ENCODE measurements around the gene ANKRD24. TPM values are rescaled to one million over a fixed set of nuclear protein-coding genes. Genes with fewer than 3 reads are reported as not detected.
"Not testable (repeated sequence)": the region's sequence is repeated elsewhere in the genome, so short reads cannot be mapped to it uniquely, and the experiment has no call there.

ANKRD24 gene
- total and polyA plus RNA-seq, 4 donors: 0.68 to 2.4 (median 1.3) TPM

DNA sequence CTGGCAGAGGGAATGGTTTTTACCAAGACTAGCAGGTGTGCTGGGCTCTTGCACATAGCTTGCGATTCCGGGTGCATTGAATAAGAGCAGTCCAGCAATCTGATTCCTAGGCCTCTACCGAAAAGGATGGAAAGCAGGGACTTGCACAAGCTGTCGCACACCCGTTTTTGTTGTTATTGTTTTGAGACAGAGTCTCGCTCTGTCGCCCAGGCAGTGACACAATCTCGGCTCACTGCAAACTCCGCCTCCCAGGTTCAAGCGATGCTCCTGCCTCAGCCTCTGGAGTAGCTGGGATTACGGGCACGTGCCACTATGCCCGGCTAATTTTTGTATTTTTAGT lies 52.3 kb downstream of the ANKRD24 start:
- no peak for ATAC-seq (ENCODE audit: insufficient read depth, low FRiP score)
- Histone ChIP-seq H3K36me3 (ENCODE audit: control insufficient read depth in 4 of 4, insufficient read depth in 4 of 4, low read length in 4 of 4) (no peaks in the 10 kb centered on the region), H3K9me3 (ENCODE audit: control insufficient read depth in 4 of 4, insufficient read depth in 3 of 4, low read length in 3 of 4) (peaks cover 0 to 2% (median 0%) of the 10 kb centered on the region in 4 donors), H3K4me1 (ENCODE audit: control insufficient read depth in 5 of 5, insufficient read depth in 5 of 5, low read length in 5 of 5) (no peaks in the 10 kb centered on the region), H3K4me3 (no peak overlapping the region), H3K27ac (ENCODE audit: low read depth in 1 of 2, low read length in 1 of 2) (no peak overlapping the region), H3K9ac (ENCODE audit: insufficient read depth in 1 of 2, low read length in 2 of 2) (no peak overlapping the region), H3K27me3 (ENCODE audit: control insufficient read depth in 3 of 3, insufficient read depth in 3 of 3, low read length in 2 of 3) (no peaks in the 10 kb centered on the region)
- WGBS, 2 donors: 75 to 78% methylated on average over 13 of the region's 13 CpGs
- no peak for DNase-seq
- TF ChIP-seq, protein P1, sequence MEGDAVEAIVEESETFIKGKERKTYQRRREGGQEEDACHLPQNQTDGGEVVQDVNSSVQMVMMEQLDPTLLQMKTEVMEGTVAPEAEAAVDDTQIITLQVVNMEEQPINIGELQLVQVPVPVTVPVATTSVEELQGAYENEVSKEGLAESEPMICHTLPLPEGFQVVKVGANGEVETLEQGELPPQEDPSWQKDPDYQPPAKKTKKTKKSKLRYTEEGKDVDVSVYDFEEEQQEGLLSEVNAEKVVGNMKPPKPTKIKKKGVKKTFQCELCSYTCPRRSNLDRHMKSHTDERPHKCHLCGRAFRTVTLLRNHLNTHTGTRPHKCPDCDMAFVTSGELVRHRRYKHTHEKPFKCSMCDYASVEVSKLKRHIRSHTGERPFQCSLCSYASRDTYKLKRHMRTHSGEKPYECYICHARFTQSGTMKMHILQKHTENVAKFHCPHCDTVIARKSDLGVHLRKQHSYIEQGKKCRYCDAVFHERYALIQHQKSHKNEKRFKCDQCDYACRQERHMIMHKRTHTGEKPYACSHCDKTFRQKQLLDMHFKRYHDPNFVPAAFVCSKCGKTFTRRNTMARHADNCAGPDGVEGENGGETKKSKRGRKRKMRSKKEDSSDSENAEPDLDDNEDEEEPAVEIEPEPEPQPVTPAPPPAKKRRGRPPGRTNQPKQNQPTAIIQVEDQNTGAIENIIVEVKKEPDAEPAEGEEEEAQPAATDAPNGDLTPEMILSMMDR (IDR thresholded peaks at IDR 0.05; ENCODE audit: control extremely low read depth, extremely low read depth): no peak

DNA sequence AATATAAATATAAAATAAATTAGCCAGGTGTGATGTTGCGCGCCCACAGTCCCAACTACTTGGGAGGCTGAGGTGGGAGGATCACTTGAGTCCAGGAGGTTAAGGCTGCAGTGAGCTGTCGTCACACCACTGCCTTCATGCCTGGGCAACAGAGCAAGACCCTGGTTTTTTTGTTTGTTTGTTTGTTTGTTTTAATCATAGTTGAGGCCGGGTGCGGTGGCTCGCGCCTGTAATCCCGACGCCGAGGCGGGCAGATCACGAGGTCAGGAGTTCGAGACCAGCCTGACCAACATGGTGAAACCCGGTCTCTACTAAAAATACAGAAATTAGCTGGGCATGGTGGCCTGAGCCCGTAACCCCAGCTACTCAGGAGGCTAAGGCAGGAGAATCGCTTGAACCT lies 55.0 kb downstream of the ANKRD24 start:
- not testable (repeated sequence) for H3K27ac ChIP-seq (ENCODE audit: low read depth in 1 of 2, low read length in 1 of 2); DNase-seq; H3K4me1 ChIP-seq (ENCODE audit: control insufficient read depth in 5 of 5, insufficient read depth in 5 of 5, low read length in 5 of 5); ATAC-seq (ENCODE audit: insufficient read depth, low FRiP score); H3K36me3 ChIP-seq (ENCODE audit: control insufficient read depth in 4 of 4, insufficient read depth in 4 of 4, low read length in 4 of 4); H3K9ac ChIP-seq (ENCODE audit: insufficient read depth in 1 of 2, low read length in 2 of 2); H3K27me3 ChIP-seq (ENCODE audit: control insufficient read depth in 3 of 3, insufficient read depth in 3 of 3, low read length in 2 of 3); H3K9me3 ChIP-seq (ENCODE audit: control insufficient read depth in 4 of 4, insufficient read depth in 3 of 4, low read length in 3 of 4); H3K4me3 ChIP-seq
- 90 to 96% methylated on average over 16 of the region's 16 CpGs for WGBS, 2 donors

DNA sequence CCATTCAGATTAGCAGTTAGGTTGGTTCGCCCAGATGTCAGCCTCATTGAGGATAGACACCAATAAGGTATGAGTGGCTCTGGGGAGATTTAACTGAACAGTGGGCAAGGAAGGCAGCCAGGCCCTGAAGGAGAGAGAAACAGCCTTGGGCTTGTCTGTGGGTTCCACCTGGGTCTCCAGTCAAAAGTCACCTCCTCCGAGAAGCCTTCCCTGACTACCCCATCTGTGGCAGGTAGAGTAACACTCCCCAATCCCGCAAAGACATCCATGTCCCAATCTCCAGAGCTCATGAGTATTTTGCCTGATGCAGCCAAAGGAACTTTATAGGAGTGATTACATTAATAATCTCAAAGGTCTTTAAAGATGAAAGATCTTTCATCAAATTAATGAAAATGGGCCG lies 56.3 kb downstream of the ANKRD24 start:
- Histone ChIP-seq H3K9ac (ENCODE audit: insufficient read depth in 1 of 2, low read length in 2 of 2) (no peak overlapping the region), H3K27ac (ENCODE audit: low read depth in 1 of 2, low read length in 1 of 2) (no peak overlapping the region), H3K36me3 (ENCODE audit: control insufficient read depth in 4 of 4, insufficient read depth in 4 of 4, low read length in 4 of 4) (no peaks in the 10 kb centered on the region), H3K4me3 (no peak overlapping the region), H3K4me1 (ENCODE audit: control insufficient read depth in 5 of 5, insufficient read depth in 5 of 5, low read length in 5 of 5) (no peaks in the 10 kb centered on the region), H3K27me3 (ENCODE audit: control insufficient read depth in 3 of 3, insufficient read depth in 3 of 3, low read length in 2 of 3) (no peaks in the 10 kb centered on the region), H3K9me3 (ENCODE audit: control insufficient read depth in 4 of 4, insufficient read depth in 3 of 4, low read length in 3 of 4) (peaks cover 0 to 2% (median 0%) of the 10 kb centered on the region in 4 donors)
- ATAC-seq (ENCODE audit: insufficient read depth, low FRiP score) (no peak), DNase-seq (no peak)
- TF ChIP-seq, protein P1 (IDR thresholded peaks at IDR 0.05; ENCODE audit: control extremely low read depth, extremely low read depth): no peak
- WGBS, 2 donors: 89 to 90% methylated on average over 4 of the region's 4 CpGs

DNA sequence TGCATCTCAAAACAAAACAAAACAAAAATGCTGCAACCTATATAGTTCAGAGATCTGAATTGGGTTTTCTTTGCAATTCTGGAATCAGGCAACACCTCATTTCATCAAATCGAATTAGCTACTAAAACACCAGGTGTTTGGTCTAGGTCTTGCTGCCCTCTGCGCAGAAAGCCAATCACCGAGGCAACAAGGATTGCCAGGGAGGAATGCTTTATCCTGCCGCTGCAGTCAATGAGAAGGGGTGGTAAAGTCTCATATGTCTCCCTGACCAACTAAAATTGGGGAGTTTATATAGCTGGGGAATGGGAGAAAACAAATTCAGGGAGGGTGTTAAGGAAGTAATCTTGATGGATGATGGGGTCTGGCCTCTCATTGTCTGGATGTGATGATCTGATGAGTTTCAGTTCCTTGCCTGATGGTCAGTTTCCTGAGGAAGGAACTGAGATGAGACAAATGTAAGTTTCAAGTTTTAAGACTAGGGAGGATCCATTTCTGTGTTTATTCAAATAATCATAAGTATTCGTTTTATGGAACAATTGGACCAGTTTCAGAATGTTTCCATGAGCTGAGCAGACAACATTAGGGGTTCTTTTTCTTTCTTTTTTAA lies 59.4 kb downstream of the ANKRD24 start:
- no peak overlapping the region for H3K27ac ChIP-seq (ENCODE audit: low read depth in 1 of 2, low read length in 1 of 2)
- peaks cover 0 to 2% (median 0%) of the 10 kb centered on the region in 4 donors for H3K9me3 ChIP-seq (ENCODE audit: control insufficient read depth in 4 of 4, insufficient read depth in 3 of 4, low read length in 3 of 4)
- H3K36me3 ChIP-seq (ENCODE audit: control insufficient read depth in 4 of 4, insufficient read depth in 4 of 4, low read length in 4 of 4): no peaks in the 10 kb centered on the region
- H3K9ac ChIP-seq (ENCODE audit: insufficient read depth in 1 of 2, low read length in 2 of 2): no peak overlapping the region
- H3K4me1 ChIP-seq (ENCODE audit: control insufficient read depth in 5 of 5, insufficient read depth in 5 of 5, low read length in 5 of 5): peaks cover 0 to 3% (median 0%) of the 10 kb centered on the region in 5 donors
- no peak overlapping the region for H3K4me3 ChIP-seq
- ATAC-seq (ENCODE audit: insufficient read depth, low FRiP score) (no peak), DNase-seq (no peak)
- TF ChIP-seq, protein P1 (IDR thresholded peaks at IDR 0.05; ENCODE audit: control extremely low read depth, extremely low read depth): no peak
- 70 to 83% methylated on average over 5 of the region's 5 CpGs for WGBS, 2 donors
- H3K27me3 ChIP-seq (ENCODE audit: control insufficient read depth in 3 of 3, insufficient read depth in 3 of 3, low read length in 2 of 3): no peaks in the 10 kb centered on the region

DNA sequence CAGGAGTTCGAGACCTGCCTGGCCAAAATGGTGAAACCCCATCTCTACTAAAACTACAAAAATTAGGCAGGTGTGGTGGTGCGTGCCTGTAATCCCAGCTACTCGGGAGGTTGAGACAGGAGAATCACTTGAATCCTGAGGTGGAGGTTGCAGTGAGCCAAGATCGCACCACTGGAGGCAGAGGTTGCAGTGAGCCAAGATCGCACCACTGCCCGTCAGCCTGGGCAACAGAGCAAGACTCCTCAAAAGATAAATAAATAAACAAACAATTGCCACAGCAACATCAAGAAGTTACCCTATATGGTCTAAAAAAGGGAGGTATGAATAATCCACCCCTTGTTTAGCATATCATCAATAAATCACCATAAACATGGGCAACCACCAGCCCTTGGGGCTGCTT lies 63.4 kb downstream of the ANKRD24 start:
- H3K4me1 ChIP-seq (ENCODE audit: control insufficient read depth in 5 of 5, insufficient read depth in 5 of 5, low read length in 5 of 5); H3K27ac ChIP-seq (ENCODE audit: low read depth in 1 of 2, low read length in 1 of 2); H3K9me3 ChIP-seq (ENCODE audit: control insufficient read depth in 4 of 4, insufficient read depth in 3 of 4, low read length in 3 of 4); H3K9ac ChIP-seq (ENCODE audit: insufficient read depth in 1 of 2, low read length in 2 of 2); H3K4me3 ChIP-seq; DNase-seq; H3K27me3 ChIP-seq (ENCODE audit: control insufficient read depth in 3 of 3, insufficient read depth in 3 of 3, low read length in 2 of 3); ATAC-seq (ENCODE audit: insufficient read depth, low FRiP score): not testable (repeated sequence)
- peaks cover 7 to 19% (median 15%) of the 10 kb centered on the region in 4 donors for H3K36me3 ChIP-seq (ENCODE audit: control insufficient read depth in 4 of 4, insufficient read depth in 4 of 4, low read length in 4 of 4)
- WGBS, 2 donors: 96 to 97% methylated on average over 6 of the region's 6 CpGs
